GM18870 (cell line): Measurements from ENCODE around the gene KLHL29.
"Not testable (repeated sequence)": the region's sequence is repeated elsewhere in the genome, so short reads cannot be mapped to it uniquely, and the experiment has no call there.

ENCODE experiments used
- ATAC-seq: cut with Tn5 transposase; IDR thresholded peaks from one replicate; pipeline ENCODE4 v1.9.1; 2021; ENCODE audit warnings: moderate library complexity; ENCODE audit not compliant: unreplicated experiment

Gene KLHL29

DNA sequence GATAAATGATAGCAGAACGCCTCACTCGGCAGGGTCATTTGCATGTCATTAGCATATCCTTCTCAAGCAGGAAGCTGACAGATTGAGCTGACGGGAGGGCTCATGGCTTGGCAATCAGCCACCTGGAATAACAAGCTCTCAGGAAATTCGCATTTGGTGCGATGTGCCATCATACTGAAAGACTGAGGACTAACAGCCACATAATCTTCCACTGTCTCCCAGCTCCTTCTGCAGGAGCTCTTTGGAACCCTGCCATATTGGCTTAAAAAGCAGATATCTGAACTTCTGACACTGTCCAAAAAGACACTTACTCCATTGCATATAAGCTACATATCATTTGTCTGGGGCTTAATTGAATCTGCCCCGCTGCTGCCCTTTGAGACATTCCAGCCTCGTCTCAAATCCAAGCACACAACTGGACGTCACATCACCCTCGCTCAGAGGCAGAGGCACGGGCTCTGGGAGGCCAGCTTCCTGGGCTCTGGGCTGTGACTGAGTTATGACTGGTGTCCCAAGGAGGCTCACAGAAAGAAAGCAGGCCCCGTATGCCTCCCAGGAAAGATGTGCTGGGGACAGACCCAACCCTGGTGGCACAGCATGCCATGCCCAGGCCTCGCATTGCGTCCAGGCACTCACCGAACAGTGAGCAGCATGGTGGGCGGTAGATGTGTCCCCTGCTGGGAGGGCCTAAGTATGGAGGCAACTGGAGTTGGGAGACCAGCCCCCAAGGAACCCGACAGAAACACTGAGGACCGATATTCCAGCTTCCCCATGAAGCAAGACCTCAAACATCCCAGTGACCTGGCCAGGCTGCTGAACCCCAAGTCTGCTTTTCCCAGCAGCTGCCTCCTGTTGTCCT, 314.0 kb downstream of the KLHL29 start:
- ATAC-seq = no peak

DNA sequence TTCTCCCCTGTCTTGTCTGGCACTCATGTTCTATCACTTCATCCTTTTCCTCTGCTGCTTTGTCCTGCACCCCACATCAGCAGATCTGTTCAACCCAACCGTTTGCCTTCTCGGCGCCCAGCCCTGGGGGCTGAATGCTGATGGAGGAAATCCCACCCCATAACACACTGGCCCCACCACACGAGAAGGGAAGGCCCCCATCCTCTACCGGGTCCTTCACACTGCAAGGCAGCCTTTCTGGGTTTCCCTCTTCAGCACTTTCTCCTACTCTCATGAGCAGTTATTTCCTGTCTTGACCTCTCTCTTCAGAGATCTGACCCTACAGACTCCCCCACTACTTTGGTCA, 314.6 kb downstream of the KLHL29 start:
- ATAC-seq = no peak

- no peak for ATAC-seq
These were observed 315.6 kb downstream of the KLHL29 start for GRCh38 chr2:23700627-23701026.

DNA sequence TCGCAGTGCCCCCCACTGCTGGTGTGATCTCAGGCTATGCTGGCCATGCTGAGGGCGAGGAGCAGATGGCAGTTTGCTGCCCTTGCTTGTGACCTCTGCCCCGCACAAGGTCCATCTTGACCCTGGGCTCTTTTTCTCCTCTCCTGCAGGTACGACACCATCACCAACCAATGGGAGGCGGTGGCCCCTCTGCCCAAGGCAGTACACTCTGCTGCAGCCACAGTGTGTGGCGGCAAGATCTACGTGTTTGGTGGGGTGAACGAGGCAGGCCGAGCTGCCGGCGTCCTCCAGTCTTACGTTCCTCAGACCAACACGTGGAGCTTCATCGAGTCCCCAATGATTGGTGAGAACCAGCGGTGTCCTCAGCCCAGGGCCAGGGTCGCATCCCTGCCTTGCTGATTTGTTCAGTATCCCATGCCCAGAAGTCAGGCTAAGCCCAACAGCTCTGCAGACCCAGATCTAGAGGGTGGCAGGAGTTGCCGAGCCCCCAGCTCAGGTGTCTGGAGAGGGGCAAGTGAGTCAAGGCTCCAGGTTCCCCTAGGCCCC, 318.1 kb downstream of the KLHL29 start:
- no peak for ATAC-seq

- no peak for ATAC-seq
These were observed 318.8 kb downstream of the KLHL29 start for GRCh38 chr2:23703583-23704385.

DNA sequence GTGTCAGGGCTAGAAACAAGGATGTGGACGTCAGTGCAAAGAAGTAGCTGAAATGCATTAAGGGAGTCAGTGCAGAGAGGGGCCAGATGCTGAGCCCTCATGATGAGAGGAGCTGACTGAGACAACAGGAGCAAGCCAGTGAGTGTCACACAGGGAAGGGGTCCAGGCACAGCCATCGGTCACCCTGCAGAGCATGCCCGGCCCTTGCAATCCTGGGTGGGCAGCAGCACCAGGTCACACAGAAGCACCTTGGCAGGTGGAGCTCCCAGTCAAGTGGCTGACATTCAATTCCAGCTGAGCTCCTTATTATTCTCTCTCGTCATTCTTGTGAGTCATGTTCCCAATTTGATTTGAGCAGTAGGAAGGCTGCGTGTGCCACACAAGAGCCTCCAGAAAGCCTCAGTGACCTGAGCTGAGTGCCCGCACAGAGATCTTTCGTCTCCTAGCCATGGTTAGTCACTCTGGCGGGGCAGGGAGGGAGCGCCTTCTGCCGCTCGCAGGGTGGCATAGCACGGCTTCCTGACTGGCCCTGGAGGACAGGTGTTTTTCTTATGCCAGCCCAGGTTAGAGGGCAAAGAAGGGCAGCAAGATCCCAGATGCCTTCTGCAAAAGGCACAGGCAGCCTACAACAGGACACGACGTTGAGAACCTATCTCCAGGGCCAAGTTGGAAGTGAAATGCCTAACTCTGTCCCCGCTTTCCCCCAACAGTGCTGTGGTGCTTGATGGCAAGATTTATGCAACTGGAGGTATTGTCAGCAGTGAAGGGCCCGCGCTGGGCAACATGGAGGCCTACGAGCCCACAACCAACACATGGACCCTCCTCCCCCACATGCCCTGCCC, 321.0 kb downstream of the KLHL29 start:
- ATAC-seq = no peak

- no peak for ATAC-seq
These were observed 321.7 kb downstream of the KLHL29 start for GRCh38 chr2:23706613-23707078.

- ATAC-seq = no peak
These were observed 322.1 kb downstream of the KLHL29 start for GRCh38 chr2:23707096-23707495.

DNA sequence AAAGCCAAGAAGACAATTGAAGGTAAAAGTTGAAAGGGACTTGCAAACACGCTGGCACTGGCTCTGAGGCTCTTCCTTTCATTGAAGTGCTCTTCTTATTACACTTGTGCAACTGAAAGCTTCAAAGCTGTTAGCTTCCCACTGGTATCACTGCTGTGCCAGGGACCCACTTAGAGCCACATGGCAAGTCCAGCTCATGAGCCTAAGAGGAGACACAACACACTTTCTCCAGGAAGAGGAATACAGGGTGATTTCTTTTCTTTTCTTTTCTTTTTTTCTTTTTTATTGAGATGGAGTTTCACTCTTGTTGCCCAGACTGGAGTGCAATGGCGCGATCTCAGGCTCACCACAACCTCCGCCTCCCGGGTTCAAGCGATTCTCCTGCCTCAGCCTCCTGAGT, 323.8 kb downstream of the KLHL29 start:
- ATAC-seq = no peak

DNA sequence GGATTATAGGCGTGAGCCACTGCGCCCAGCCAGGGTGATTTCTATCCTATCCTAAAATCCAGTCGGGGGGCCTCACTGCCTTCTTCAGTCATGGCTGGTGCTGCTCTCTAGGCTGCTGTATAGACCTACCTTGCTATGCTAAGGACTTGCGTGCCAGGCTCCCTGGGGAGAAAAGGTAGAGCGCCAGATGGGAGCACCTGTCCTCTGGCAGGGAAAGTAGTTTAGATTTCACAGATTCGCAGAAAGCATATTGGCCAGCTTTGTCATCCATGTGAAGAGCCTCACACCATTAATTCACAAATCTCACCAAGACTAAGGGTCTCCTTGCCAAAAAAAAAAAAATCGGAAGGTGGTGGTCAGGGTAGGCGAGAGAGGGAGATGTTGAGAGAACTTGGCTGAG, 324.3 kb downstream of the KLHL29 start:
- ATAC-seq = no peak

DNA sequence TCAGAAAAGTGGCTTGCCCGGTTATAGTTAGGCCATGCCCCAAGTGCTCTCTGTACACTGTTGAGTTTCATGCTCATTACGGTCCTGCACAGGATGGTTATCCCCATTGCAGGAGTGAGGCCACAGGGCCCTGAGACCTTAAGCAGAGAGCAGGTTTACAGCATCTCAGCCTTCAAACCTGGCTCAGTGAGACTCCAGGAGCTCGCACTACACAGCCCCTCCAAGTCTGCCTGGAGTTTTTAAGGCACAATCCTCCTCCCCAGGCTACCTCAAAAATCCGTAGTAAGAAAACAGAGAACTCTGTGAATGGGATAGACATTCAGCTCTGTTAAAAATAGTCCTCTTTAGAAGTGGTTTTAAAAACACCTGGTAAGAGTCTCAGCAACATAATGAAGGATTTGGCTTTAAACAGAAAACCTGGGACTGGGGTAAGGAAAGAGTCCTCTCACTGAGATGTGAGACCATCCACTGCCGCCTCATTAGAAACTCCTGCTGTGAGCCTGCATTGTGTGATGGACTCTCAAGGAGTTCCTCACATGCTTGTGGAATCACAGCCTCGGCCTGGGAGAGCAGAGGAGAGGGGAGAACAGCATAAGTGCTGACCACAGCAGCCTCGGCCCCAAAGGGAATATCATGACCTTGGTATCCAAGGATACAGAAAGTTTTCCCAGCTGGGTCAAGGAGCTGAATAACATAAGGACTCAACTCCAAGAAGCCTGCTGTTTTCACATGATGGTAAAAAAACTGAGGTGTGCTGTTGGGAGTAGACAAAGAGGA, 327.2 kb downstream of the KLHL29 start:
- ATAC-seq = no peak

DNA sequence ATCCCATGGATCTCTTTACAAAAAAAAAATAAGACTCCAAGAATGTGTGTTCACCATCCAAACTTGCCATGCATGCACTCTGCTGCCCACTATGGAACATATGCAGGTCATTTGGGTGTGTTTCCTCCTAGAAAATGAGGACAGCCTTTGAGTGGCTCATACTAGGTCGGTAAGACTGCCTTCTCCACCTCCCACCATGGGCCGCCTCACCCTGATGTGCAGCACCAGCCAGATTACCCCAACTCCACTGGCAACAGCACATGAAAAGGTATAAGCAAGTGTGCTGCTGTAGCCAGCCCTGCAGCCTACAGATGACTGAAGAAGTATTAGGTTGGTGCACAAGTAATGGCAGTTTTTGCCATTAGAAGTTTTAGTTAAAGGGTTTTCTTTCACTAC, 327.8 kb downstream of the KLHL29 start:
- no peak for ATAC-seq

DNA sequence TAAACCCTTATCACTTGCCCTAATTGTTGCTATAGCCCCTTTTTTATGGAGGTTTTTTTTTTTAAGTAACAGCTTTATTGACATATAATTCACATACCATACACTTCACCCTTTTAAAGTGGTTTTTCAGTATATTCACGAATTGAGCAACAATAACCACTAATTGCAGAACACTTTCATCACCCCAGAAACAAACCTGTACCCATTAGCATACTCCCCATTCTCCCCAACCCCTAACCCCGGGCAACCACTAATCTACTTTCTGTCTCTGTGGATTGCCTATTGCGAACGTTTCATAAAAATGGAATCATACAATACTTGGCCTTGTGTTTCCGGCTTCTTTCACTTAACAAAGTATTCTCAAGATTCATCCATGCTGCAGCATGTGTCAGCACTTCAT, 328.4 kb downstream of the KLHL29 start:
- no peak for ATAC-seq

DNA sequence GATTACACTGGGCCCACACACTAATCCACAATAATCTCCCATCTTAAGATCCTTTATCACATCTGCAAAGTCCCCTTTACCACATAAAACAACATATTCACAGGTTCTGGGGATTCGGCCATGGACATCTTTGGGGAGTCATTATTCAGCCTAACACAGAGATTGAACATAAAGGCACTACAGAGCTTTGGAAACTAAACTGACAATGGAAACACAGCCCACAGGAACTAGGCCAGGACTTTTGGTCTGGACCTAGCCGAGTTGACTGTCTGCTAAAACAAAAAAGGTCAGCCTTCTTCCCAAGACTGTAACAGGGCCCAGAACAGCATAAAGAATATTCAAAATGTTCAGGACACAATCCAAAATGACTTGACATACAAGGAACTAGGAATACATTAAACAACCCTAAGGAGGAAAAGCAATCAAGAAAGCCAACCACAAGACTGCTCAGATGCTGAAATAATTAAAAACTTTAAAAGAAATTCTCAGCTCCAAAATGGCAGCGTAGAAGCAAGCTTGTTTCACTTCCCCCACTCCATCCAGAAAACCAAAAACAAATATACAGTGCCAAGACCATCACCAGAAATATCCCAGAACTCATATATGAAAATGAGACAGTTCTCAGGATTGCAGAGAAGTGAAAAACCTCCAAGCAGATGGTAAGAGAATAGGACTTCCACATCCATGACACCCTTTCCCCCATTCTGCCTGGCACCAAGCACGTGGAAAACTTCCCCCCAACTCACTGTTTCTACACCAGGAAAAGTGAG, 334.1 kb downstream of the KLHL29 start:
- no peak for ATAC-seq

- no peak for ATAC-seq
These were observed 334.7 kb downstream of the KLHL29 start for GRCh38 chr2:23719716-23720115.

- no peak for ATAC-seq
These were observed 335.9 kb downstream of the KLHL29 start for GRCh38 chr2:23720705-23721453.

GRCh38 chr2:23721454-23721826, 336.5 kb downstream of the KLHL29 start:
- ATAC-seq = no peak

DNA sequence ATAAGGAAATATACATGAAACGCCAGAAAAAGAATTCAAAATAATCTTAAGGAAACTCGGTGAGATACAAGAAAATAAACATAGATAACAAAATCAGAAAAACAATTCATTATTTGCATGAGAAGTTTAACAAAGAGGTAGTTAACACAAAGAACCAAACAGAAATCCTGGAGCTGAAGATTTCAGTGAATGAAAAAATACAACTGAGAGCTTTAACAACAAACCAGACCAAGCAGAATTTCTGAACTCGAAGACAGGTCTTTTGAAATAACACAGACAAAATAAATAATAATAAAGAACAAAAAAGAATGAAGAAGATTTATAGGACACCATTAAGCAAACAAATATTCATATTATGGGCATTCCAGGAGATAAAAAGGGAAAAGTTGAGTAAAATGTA, 337.3 kb downstream of the KLHL29 start:
- no peak for ATAC-seq

DNA sequence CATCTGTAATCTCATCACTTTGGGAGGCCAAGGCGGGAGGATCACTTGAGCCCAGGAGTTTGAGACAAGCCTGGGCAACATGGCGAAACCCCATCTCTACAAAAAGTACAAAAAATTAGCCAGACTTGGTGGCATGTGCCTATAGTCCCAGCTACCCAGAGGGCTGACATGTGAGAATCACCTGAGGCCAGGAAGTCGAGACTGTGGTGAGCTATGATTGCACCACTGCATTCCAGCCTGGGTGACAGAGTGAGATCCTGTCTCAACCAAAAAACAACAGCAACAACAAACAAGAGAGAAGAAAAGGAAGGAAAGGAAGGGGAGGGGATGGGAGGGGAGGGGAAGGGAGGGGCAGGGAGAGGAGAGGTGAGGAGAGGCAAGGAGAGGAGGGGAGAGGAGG, 338.1 kb downstream of the KLHL29 start:
- not testable (repeated sequence) for ATAC-seq
